H1 (cell line): Measurements from ENCODE around the gene MYO5B. TPM values are rescaled to one million over a fixed set of nuclear protein-coding genes. Genes with fewer than 3 reads are reported as not detected.

Experiments used
- CTCF ChIA-PET: fragments of 300-600 bp; sonication (Branson Sonifier 250); formaldehyde crosslinking; loops from one replicate; lab custom pipeline; 2021; ENCODE audit not compliant: partially characterized antibody; lab: Charles Lee
- POLR2A ChIA-PET: fragments of 300-600 bp; sonication (Branson Sonifier 250); formaldehyde crosslinking; loops from one replicate; lab custom pipeline; 2021; ENCODE audit warnings: inconsistent platforms; ENCODE audit not compliant: partially characterized antibody; lab: Charles Lee
- DNase-seq, 2 experiments: peaks; one replicate each; pipeline versions ENCODE4 v3.0.0 to v3.0.0-alpha.2; 2010 to 2022; ENCODE audit warnings: low spot score in 2 of 2, low read depth in 1 of 2, mixed read lengths in 1 of 2
- FAIRE-seq: peaks from 2 replicates; lab custom pipeline; 2011; peaks lifted over from hg19 to GRCh38; lab: Jason Lieb, UNC
- H2AFZ ChIP-seq: 2 replicates; pipeline ENCODE4 v1.8.1; 2012; ENCODE audit warnings: low read length, inconsistent platforms
- H2AK5ac ChIP-seq: 2 replicates; pipeline ENCODE4 v1.6.1; 2013; ENCODE audit warnings: low read depth, low read length
- H2BK120ac ChIP-seq: replicated peaks from 2 replicates; pipeline ENCODE3; 2013; ENCODE audit warnings: low read depth, low read length, inconsistent platforms
- H2BK12ac ChIP-seq: 2 replicates; pipeline ENCODE4 v1.6.1; 2013; ENCODE audit warnings: low read depth, low read length
- H2BK15ac ChIP-seq: 2 replicates; pipeline ENCODE4 v1.6.1; 2013; ENCODE audit warnings: low read length
- H2BK20ac ChIP-seq: 2 replicates; pipeline ENCODE4 v1.6.1; 2013; ENCODE audit warnings: low read length
- H2BK5ac ChIP-seq: 2 replicates; pipeline ENCODE4 v1.6.1; 2013; ENCODE audit warnings: low read depth, low read length
- H3K14ac ChIP-seq: 2 replicates; pipeline ENCODE4 v1.6.1; 2013; ENCODE audit warnings: inconsistent platforms; ENCODE audit not compliant: insufficient read length
- H3K18ac ChIP-seq: 2 replicates; pipeline ENCODE4 v1.6.1; 2013; ENCODE audit warnings: low read length; ENCODE audit errors: extremely low read depth
- H3K23ac ChIP-seq: 2 replicates; pipeline ENCODE4 v1.6.1; 2013; ENCODE audit warnings: inconsistent platforms; ENCODE audit not compliant: insufficient read length
- H3K23me2 ChIP-seq: 2 replicates; pipeline ENCODE4 v1.6.1; 2013; ENCODE audit warnings: low read depth, low read length
- H3K27ac ChIP-seq: 2 replicates; pipeline ENCODE4 v1.6.1; 2011; ENCODE audit warnings: low read depth, low read length, inconsistent platforms
- H3K27me3 ChIP-seq, 4 experiments: replicated peaks in 1 of 4; 1 replicate in 1 of 4; 2 replicates in 3 of 4; pipeline versions ENCODE4 v1.6.1 to v1.8.1; 2011 to 2013; ENCODE audit warnings: low read length in 3 of 4, mild to moderate bottlenecking in 3 of 4, inconsistent platforms in 2 of 4, mixed read lengths in 2 of 4, moderate library complexity in 1 of 4; ENCODE audit not compliant: control insufficient read depth in 3 of 4, insufficient read depth in 3 of 4; ENCODE audit errors: extremely low read depth in 1 of 4
- H3K36me3 ChIP-seq, 4 experiments: 2 replicates each; pipeline versions ENCODE4 v1.6.1 to v1.8.1; 2011 to 2013; ENCODE audit warnings: mild to moderate bottlenecking in 4 of 4, low read length in 3 of 4, moderate library complexity in 2 of 4, control low read depth in 1 of 4, inconsistent platforms in 1 of 4; ENCODE audit not compliant: insufficient read depth in 4 of 4, control insufficient read depth in 2 of 4
- H3K4ac ChIP-seq: replicated peaks from 2 replicates; pipeline ENCODE3; 2013; ENCODE audit warnings: low read length, low read depth, mixed read lengths, inconsistent platforms; ENCODE audit not compliant: insufficient read length
- H3K4me1 ChIP-seq, 4 experiments: replicated peaks in 1 of 4; 1 replicate in 1 of 4; 2 replicates in 3 of 4; pipeline versions ENCODE4 v1.6.1 to v1.8.1; 2011 to 2013; ENCODE audit warnings: low read length in 3 of 4, inconsistent platforms in 2 of 4, mixed read lengths in 1 of 4; ENCODE audit not compliant: insufficient read depth in 4 of 4, control insufficient read depth in 3 of 4
- H3K4me2 ChIP-seq, 2 experiments: 2 replicates each; pipeline versions ENCODE4 v1.6.1 to v1.8.1; 2011 to 2013; ENCODE audit warnings: low read depth in 2 of 2, low read length in 2 of 2, control low read depth in 1 of 2, inconsistent platforms in 1 of 2, mild to moderate bottlenecking in 1 of 2; ENCODE audit not compliant: insufficient read depth in 1 of 2
- H3K4me3 ChIP-seq, 4 experiments: fragments of 200-600, 300-600 bp in 1 of 4; sonication (generic), shearing (Covaris generic), sonication (Bioruptor Twin) in 1 of 4; 2 replicates each; pipeline versions ENCODE4 v1.5.1 to v1.8.1; 2011 to 2016; ENCODE audit warnings: low read length in 4 of 4, low read depth in 3 of 4, control low read depth in 2 of 4, inconsistent platforms in 2 of 4, mild to moderate bottlenecking in 2 of 4, mixed read lengths in 1 of 4, moderate library complexity in 1 of 4; ENCODE audit not compliant: insufficient read depth in 2 of 4; ENCODE audit errors: extremely low read depth in 1 of 4
- H3K56ac ChIP-seq: replicated peaks from 2 replicates; pipeline ENCODE3; 2013; ENCODE audit warnings: low read depth, mild to moderate bottlenecking, mixed read lengths, low read length, inconsistent platforms; ENCODE audit not compliant: insufficient read length
- H3K79me1 ChIP-seq: 2 replicates; pipeline ENCODE4 v1.6.1; 2013; ENCODE audit warnings: low read depth, low read length, control low read depth
- H3K79me2 ChIP-seq, 2 experiments: 2 replicates each; pipeline versions ENCODE4 v1.6.1 to v1.8.1; 2012 to 2013; ENCODE audit warnings: low read length in 2 of 2, mild to moderate bottlenecking in 2 of 2, inconsistent platforms in 1 of 2; ENCODE audit not compliant: insufficient read depth in 2 of 2, control insufficient read depth in 1 of 2
- H3K9ac ChIP-seq, 4 experiments: replicated peaks in 1 of 4; 1 replicate in 1 of 4; 2 replicates in 3 of 4; pipeline versions ENCODE4 v1.6.1 to v1.8.1; 2011 to 2013; ENCODE audit warnings: low read depth in 3 of 4, low read length in 3 of 4, control low read depth in 2 of 4, mild to moderate bottlenecking in 2 of 4, moderate library complexity in 2 of 4, inconsistent platforms in 1 of 4; ENCODE audit errors: extremely low read depth in 1 of 4
- H3K9me3 ChIP-seq, 2 experiments: 2 replicates each; pipeline versions ENCODE4 v1.6.1 to v1.8.1; 2012 to 2013; ENCODE audit warnings: mild to moderate bottlenecking in 2 of 2, moderate library complexity in 2 of 2, control low read depth in 1 of 2, inconsistent platforms in 1 of 2, low read depth in 1 of 2, low read length in 1 of 2, mixed read lengths in 1 of 2; ENCODE audit not compliant: insufficient read depth in 2 of 2
- H4K20me1 ChIP-seq, 2 experiments: replicated peaks in 1 of 2; 2 replicates each; pipeline versions ENCODE3 to v1.8.1; 2011 to 2013; ENCODE audit warnings: inconsistent platforms in 2 of 2, low read length in 2 of 2, mild to moderate bottlenecking in 1 of 2; ENCODE audit not compliant: insufficient read depth in 2 of 2, control insufficient read depth in 1 of 2
- H4K5ac ChIP-seq: 2 replicates; pipeline ENCODE4 v1.6.1; 2013; ENCODE audit warnings: low read length, low read depth, mixed read lengths, inconsistent platforms; ENCODE audit not compliant: insufficient read length
- H4K8ac ChIP-seq: 2 replicates; pipeline ENCODE4 v1.8.0; 2013; ENCODE audit warnings: mild to moderate bottlenecking, moderate library complexity, low read length, inconsistent platforms; ENCODE audit not compliant: insufficient read depth; ENCODE audit errors: extremely low read depth
- H4K91ac ChIP-seq: replicated peaks from 2 replicates; pipeline ENCODE3; 2013; ENCODE audit warnings: low read length, mixed read lengths, inconsistent platforms; ENCODE audit not compliant: insufficient read length
- CREB1 ChIP-seq: IDR thresholded peaks from 2 replicates; pipeline ENCODE4 v1.6.1; 2012; ENCODE audit warnings: inconsistent platforms
- EZH2 ChIP-seq: fragments of 200-600 bp; sonication (generic); IDR thresholded peaks from 2 replicates; pipeline ENCODE4 v1.7.1; 2012; ENCODE audit warnings: low read depth, mild to moderate bottlenecking, moderate library complexity, low read length, inconsistent platforms; ENCODE audit not compliant: severe bottlenecking
- HDAC6 ChIP-seq: IDR thresholded peaks from one replicate; pipeline ENCODE4 v1.7.1; 2012; ENCODE audit warnings: low read depth, mild to moderate bottlenecking, inconsistent platforms, low read length, moderate library complexity
- KDM1A ChIP-seq: fragments of 200-600, 300-600 bp; sonication (generic); IDR thresholded peaks from 2 replicates; pipeline ENCODE4 v1.7.1; 2016; ENCODE audit warnings: mild to moderate bottlenecking, low read length, borderline replicate concordance
- KDM5A ChIP-seq: fragments of 200-600 bp; IDR thresholded peaks from 2 replicates; pipeline ENCODE4 v1.7.1; 2012; ENCODE audit warnings: mild to moderate bottlenecking, low read length, inconsistent platforms, mixed read lengths
- PHF8 ChIP-seq: fragments of 200-600 bp; sonication (generic); conservative IDR thresholded peaks from 2 replicates; pipeline ENCODE4 v1.7.1; 2012; ENCODE audit warnings: low read depth, mild to moderate bottlenecking, inconsistent platforms, low read length, moderate library complexity
- RNF2 ChIP-seq: fragments of 200-900, 300-1000 bp; sonication (generic); IDR thresholded peaks from 2 replicates; pipeline ENCODE4 v1.7.1; 2016; ENCODE audit warnings: borderline replicate concordance, low read depth, mild to moderate bottlenecking, antibody characterized with exemption, low read length; ENCODE audit not compliant: poor library complexity, severe bottlenecking; ENCODE audit errors: missing control alignments
- TAF1 ChIP-seq: IDR thresholded peaks from 2 replicates; pipeline ENCODE4 v1.6.1; 2011; ENCODE audit warnings: mild to moderate bottlenecking, low read depth, low read length
- TCF12 ChIP-seq: IDR thresholded peaks from 2 replicates; pipeline ENCODE4 v1.6.1; 2011; ENCODE audit warnings: low read depth, mild to moderate bottlenecking, low read length
- whole genome bisulfite sequencing, 2 experiments: shearing (Covaris generic) in 1 of 2; methylation state at CpG; one replicate each; pipeline versions ENCODE4 v1.1.6 to v1.1.7; 2013 to 2015; ENCODE audit warnings: low lambda C conversion rate in 2 of 2, mixed read lengths in 2 of 2, inconsistent platforms in 1 of 2, low coverage in 1 of 2, missing lambda C conversion rate in 1 of 2; ENCODE audit not compliant: insufficient replicate concordance in 2 of 2, insufficient coverage in 1 of 2, insufficient read length in 1 of 2; ENCODE audit errors: extremely low coverage in 1 of 2, missing lambda C conversion rate in 1 of 2; 5-methylcytosine and 5-hydroxymethylcytosine counted together
- polyA plus RNA-seq, 7 experiments: library from polyadenylated mRNA; depleted of rRNA in 3 of 7; stranded (reverse) in 5 of 7; unstranded in 2 of 7; fragments of >200 nt in 5 of 7; fragments of 200-250 nt in 2 of 7; gene quantifications; 1 replicate in 5 of 7; 2 replicates in 1 of 7; 4 replicates in 1 of 7; pipeline versions ENCODE4 v1.2.1 to v1.2.3, GENCODE V29; 2011 to 2013; ENCODE audit warnings: missing spikeins in 2 of 7, mixed read lengths in 2 of 7
- total RNA-seq: library from RNA; stranded (reverse); fragmentation: NEBNext Ultra II Directional; extraction: Animal tissue kit (Norgen Biotek cat#: 25700); gene quantifications from 2 replicates; pipeline ENCODE4 v1.2.1, GENCODE V29; 2021

The MYO5B gene
- total and polyA plus RNA-seq, 2 of the 8 experiments (the other 6 are each of a cell fraction or from before 2014, with no cell fraction given): 6.4 to 7.7 TPM

GRCh38 chr18:50065527-50065926 is 129.4 kb downstream of the MYO5B start:
- Histone ChIP-seq H3K4me3 (no peak overlapping the region), H4K91ac (no peak overlapping the region), H3K4ac (no peak overlapping the region), H3K4me1 (no peaks in the 10 kb centered on the region), H3K27me3 (no peaks in the 10 kb centered on the region), H4K8ac (no peak overlapping the region), H3K79me1 (no peaks in the 10 kb centered on the region), H2BK15ac (no peak overlapping the region), H3K79me2 (no peaks in the 10 kb centered on the region), H3K14ac (no peak overlapping the region), H3K56ac (no peak overlapping the region), H3K4me2 (no peak overlapping the region), H3K9ac (no peak overlapping the region), H4K5ac (no peak overlapping the region), H3K18ac (no peak overlapping the region), H3K27ac (no peak overlapping the region), H3K9me3 (no peaks in the 10 kb centered on the region), H2BK20ac (no peak overlapping the region), H2AK5ac (no peak overlapping the region), H2BK5ac (no peak overlapping the region), H3K23me2 (no peaks in the 10 kb centered on the region), H2AFZ (no peak overlapping the region), H3K23ac (no peak overlapping the region), H3K36me3 (no peaks in the 10 kb centered on the region), H2BK12ac (no peak overlapping the region), H2BK120ac (no peak overlapping the region), H4K20me1 (no peaks in the 10 kb centered on the region)
- FAIRE-seq (no peak), DNase-seq (no peak)
- CTCF ChIA-PET: interaction anchor here (1.4 kb wide), 1 partner anchor 131 kb away, joined by 4 read pairs; no protein-coding TSS in a partner anchor
- 85% methylated on average over 4 of the region's 4 CpGs; no CpG with 5 or more reads in 1 of the 2 experiments for WGBS, 2 experiments
- POLR2A ChIA-PET: no interaction called here
- TF ChIP-seq PHF8 (no peak), KDM5A (no peak), TAF1 (no peak), RNF2 (no peak), TCF12 (no peak), CREB1 (no peak), EZH2 (no peak), KDM1A (no peak), HDAC6 (no peak)
